GM19043 (cell line): ENCODE results near the gene SP6.

Experiments
- ATAC-seq: cut with Tn5 transposase; IDR thresholded peaks from one replicate; pipeline ENCODE4 v1.9.1; 2021; ENCODE audit warnings: low read depth; ENCODE audit not compliant: unreplicated experiment

Gene SP6

DNA sequence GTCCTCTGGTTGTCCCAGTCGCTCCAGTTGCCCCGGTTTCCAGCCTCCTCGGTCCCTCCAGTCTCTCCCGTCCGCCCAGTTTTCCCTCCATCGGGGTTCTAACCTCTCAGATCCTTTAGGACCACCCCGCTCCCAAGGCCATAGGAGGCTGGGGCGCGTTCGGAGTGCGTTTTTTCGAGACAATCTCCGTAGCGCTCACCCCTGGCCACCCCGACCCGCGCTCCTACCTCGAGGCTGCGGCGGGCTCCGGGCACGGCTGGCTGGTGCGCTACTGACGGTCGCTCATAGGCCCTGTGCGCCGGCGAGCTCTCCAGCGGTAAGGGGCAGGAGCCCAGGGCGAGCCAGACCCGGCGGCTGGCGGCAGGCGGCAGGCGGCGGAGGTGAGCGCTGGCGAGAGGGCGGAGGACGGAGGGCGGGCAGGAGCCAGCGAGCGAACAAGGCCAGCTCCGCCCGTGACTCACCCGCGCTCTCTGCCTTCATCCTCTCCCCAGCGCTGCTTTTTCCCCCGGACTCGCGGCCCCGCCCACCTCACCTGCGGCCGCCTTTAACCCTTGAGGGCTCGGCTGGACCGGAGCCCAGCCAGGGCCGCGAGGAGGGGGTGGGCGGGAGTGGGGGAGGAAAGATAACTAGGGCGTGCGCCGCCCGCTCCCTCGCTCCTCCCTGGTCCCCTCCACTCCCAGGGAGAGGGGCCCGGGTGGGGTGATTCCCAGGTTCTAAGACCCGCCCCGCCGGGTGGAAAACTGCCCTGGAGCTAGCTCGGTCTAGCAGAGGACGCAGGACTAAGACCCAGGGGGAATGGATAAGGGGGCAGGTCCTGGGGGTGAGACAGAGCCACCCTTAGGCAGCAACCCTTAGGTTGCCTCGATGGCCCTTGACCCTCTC is at the start of gene SP6:
Gene SP6, minus strand, starts transcription at position 472 of the 882 bp plus-strand sequence. CDS start 2,734 bp downstream, outside the sequence.
- ATAC-seq: no peak

DNA sequence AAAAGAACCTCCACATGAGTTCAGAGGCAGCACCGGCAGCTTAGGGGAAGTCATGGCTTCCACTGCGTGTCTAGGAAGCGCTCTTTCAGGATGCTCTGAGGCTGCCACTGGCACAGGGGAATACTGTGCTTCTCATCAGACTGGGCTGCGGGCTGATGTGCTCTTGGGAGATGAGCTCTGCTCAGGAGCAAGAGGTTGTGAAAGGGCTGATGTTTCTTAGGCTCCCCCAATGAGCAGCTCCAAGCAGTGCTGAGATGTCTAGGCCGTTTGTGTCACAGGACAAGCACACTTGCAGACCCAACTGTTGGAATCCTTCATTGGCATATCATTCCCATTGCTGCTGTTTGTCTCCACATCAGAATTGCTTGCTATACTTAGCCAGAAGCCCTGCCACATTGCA is 48.7 kb upstream of the SP6 start:
- ATAC-seq: no peak

DNA sequence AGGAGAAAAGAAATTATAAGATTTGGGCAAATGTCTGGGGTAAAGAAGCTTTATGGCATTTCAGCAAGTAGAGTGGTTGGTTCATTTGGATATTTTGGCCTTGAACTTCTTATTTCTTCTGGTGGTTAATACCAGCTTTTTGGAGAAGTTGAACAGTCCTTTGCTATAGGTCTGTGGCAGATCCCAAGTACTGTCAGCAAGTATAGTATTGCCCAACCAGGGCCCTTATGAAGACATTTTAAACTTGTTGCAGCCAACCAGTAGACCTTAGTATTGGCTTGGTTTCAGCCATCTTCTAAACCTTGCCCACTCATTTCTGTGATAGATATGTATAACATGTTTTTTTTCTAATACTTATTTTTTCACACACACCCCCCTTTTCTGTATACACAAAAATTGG is 47.3 kb upstream of the SP6 start:
- ATAC-seq: no peak

DNA sequence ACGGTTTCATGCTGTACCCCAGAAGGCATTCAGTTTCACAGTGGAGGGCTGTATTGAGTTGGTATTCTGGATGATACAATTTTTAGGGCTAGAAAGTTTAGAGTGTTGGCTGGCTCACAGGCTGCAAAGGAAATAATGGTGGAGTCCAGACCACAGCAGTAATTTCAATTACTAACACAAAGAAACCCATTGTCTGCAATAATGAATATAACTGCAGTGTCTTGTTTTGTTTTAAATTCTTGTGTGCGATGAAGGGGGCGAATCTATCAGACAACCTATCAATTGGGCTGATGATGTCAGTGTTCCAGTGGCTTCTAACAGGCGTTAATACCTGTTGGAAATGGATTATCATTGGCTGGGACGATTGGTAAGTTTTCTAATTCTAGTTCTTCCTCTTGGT is 46.6 kb upstream of the SP6 start:
- ATAC-seq: no peak

DNA sequence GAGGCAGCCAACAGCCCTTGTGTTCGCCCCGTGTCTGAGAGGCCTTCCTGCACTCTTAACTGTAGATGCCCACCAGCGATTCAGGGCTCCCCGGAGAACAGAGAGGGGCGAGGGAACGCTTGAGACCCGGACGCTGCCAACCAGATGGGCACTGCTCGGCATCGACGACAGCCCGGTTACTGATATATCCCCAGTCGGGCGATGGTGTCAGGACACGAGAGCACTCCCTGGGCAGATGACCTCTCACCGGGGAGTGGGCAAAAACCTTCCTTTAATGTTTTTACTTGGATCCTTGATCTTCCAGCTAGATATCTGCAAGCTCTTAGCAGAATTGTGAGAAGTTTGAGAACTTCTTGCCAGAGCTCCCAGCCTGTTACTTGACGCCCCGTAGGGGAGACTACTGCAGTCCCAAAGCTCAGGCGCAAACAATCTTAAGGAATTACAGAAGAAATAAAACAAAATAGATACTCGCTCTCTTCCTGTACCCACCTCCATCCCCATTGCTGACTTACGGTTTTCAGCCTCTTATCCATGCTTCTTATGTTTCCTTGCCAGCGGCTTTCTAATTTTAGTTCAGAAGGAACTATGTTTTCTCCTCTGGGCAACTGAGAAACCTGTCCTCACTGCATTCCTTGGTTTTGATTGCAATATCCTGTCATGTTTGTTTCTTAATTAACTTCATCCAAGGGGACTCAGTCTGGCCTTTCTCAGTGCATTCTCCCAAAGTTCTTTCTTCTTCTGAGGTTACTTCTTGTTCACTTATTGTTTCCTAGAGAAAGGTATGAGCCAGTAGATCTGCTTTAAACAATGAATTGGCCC is 45.9 kb upstream of the SP6 start:
- ATAC-seq: no peak

DNA sequence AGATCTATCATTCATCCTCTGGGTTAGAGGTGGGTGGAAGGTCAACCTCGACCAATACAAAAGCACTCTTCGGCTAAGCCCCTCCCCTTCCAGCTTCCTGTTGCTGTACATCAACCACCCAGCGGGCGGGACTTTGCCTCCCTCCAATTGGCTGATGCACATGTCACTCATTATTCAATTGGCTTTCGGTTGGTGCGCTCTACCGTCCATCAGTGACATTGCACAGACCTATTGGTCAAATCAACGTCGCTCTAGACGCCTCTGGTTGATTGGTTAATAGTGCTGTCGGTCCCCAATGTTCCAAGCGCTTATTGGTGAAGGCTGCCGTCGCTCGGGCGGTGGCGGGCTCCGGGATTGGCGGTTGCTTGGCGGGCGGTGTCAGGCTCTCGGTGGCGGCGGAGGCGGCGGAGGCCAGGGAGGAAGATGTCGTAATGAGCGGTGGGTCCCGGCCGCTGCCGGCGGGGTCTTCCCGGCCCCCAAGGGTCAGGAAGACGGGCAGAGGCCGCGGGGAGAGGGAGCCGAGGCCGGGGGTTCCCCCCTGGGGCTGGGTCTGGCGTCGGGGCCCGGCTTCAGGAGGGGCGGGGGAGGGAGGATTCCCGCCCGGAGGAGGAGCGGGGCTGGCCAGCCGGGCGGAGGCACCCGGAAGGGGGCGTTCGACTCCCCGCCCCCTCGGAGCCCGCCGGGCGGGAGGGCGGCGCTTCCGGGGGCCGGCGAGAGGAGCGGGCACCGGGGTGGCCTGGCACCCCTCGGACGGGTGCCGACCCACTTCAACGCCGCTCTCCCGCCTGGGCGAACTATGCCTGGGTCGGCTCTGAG is 45.1 kb upstream of the SP6 start, which contains the start of gene SP2:
Gene SP2, plus strand, starts transcription at position 381 of the 816 bp plus-strand sequence. Its CDS starts 51 bp downstream, at position 432.
- peak; percentile 87 for ATAC-seq

DNA sequence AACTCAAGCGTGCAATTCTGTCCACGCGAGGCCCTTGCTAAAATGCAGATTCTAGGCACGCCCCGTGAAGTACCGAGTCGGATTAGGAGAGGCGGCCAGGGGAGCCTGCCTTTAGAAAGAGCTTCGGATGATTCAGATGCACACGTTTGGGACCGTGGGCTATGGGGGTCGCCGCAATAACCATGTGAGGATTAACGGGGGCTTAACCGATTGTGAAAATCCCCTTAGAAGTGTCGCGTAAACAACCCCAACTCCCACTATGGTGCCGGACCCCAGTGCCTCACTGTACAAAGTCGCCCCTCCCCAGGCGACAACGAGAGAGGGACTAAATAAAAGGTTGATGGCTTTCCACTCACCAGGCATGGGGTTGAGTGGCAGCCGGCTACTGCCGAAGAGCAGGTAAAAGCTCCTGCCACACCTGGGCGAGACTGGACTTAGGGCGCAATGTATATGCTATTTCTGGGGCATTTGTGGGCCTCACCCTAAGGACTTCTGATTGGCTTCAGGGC is 44.4 kb upstream of the SP6 start:
- ATAC-seq: no peak

DNA sequence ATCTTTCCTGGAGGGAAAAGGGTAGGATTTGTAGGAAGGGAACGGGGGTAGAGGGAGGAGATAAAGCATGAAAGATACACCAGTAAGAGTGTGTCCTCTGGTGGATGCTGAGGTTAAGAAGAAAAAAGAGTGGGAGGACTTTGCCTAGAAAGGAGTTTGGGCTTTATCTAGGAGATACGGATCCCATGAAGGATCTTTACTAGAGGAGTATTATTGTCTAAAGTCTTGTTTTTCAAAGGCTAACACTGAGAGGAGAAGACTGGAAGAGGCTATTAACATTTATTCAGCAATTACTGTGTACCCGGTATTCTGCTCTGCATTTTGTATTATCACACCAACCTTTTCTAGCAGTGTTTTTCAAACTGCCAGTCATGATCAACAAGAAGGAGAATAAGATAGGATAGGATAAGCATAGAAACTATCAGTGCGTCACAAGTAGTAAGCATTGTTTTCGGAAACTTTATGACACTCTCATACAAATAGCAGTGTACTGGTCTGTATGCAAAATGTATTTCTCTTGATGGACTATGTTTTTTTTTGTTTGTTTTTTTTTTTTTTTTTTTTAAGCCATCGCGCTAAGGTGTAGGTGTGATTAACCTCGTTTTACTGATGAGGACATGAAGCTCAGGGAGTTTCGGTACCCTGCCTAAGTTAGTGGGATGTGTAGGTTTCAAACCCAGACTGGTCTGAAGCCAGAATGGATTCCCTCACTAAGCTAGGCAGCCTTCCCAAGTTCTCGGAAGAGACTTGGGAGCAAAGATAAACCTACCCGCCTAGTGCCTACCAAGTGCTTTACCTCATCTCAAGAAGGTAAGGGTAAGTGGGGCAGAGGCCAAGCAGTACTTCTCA is 43.8 kb upstream of the SP6 start:
- ATAC-seq: no peak

DNA sequence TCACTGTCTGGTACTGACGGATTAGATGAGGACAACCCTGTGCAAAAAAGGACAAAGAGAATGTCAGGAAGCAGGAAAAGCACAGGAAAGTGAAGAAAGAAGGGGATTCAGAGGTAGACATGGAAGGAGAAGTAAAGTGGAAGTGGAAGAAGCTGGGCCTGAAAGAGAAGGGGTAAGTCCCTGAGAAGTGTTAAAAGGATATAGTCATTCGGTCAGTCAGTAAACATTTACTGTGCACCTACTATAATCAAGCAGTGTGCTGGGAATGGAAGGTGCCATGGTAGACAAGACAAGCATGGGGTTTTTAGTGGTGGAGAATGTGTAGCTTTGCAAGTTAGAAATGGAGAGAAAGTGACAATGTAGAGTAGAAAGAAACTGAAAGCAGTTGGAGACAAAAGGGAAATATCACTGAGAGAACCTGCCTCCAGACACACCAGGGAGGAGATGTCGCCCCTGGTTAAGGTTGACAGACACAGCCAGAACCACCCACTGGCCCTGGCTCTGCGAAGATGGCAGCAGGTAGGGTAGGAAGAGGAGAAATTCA is 40.7 kb upstream of the SP6 start:
- no peak for ATAC-seq

DNA sequence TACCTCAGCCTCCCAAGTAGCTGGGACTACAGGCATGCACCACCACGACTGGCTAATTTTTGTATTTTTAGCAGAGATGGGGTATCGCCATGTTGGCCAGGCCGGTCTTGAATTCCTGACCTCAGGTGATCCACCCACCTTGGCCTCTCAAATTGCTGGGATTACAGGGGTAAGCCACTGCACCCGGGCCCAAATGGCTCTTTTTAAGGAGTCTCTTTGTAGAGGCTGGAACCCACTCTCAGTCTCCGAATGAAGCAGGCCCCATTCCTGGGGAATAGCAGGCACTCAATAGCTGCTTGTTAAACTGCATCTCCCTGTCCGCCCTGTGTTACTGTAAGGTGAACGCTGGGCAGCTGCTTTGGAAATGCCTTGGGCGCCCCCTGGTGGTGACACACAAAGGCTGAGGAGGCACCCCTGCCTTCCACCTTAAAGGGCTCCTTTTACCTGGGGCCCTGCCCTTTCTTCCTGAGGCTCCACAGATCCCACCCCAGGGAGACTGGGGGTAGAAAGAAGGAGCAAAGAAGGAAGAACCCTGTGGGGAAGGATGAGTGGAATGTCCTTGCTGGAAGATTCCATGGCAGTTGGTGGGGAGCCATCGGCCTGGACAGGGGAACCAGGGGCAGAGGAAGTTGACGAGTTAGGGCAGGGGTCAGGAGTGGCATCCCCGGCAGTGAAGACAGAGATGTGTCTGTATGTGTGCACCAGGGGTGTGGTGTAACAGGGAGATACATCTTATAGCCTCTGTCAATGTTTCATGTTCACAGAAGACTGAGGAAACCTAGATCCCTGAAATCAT is 39.0 kb upstream of the SP6 start:
- no peak for ATAC-seq

DNA sequence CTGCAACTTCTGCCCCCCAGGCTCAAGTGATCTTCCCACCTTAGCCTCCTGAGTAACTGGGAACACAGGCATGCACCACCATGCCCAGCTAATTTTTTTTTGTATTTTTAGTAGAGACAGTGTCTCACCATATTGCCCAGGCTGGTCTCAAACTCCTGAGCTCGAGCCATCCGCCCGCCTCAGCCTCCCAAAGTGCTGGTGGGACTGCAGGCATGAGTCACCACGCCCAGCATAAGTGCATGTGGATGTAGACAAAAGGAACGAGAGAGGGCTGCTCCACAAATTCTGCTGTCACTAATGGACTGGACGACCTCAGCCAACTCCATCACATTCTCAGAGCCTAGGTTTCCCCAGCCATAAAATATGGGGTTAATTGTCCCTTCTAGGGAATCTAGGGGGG is 37.3 kb upstream of the SP6 start:
- ATAC-seq: no peak

DNA sequence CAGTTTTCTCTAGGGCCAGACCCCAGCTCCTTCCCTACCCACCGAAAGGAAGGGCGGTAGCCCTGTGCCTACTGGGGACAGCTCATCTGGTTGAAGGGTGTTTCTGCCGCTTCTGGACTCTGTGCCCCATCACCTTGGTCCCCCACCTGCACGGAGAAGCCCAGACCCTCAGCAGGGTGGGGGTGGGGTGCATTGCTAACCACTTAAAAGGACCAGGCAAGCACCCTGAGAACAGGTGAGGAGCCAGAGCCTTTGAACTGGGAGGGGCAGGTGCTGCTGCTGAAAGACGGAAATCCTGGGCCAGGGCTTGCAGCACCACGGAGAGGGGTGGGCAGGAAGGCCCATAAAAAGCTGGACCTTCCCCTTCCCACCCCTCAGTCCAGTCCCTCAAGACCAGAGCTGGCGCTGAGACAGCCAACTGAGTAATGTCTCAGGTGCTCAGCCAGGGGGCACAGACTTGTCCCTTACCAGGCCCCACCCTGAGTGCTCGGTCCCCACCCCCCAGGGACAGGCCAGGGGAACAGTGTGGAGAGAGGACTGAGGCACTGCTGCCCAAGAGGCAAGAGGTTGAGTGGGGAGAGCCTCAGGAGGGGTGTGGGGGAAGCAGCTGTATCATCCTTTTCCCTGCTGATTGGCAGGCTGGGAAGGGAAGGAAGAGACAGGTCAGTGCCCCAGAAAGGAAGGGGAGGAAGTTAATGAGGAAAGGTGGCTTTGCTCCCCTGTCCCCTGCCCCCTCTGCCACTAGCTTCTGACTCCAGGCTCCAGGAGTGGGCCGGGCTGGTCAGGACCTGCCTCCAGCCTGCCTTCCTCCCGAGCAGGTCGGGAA is 34.2 kb upstream of the SP6 start:
- ATAC-seq: no peak

DNA sequence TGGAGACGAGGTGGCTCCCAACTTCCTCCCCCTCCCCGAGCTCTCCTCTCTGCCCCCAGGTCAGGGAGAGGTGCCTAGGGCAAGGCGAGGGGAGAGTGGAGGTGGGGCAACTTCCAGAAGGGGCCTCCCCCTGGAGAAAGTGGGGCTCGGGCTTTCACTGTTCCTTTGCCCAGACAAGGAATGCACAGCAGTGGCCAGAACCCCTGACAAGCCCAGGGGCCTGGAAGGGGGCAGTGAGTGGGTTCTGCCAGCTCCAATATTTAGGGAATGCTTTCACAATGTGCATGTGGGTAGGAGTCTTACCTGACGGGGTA is 33.4 kb upstream of the SP6 start:
- no peak for ATAC-seq

DNA sequence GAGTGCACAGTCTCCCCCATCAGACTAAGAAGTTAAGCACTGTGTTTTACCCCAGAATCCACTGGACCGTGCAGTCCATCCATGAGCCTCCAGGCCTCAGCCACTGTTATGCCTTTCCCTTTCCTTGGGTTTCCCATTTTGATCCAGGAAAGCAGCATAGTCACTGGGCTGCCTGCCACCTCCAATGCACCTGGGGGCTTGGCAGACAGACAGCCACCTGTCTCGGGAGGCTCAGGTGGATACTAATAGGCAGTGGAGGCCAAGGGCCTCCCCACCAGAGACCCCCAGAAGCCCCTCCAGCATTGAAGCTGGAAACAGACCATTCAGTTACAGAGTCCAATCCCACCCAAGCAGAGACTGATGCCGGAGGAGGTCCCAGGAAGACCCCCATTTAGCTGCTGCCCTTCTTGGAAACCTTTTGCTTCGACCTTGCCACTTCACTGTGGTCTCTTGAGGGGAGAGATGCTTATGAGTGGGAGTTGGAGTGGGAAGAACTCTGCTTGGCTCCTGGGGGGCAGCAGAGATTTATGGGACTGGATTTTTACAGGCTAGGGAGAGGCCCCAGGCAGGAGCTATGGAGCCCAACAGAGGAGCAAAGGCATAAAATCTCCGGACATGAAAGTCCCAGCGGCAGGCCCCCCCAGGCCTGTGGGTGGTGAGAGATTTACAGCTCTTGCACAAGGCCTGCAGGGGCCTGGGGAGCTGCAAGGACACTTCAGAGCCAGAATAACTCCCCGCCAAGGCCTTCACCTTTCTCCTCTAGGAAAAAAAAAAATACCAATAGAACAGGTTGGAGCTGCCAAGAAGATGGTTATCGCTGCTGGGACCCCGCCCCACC is 32.8 kb upstream of the SP6 start:
- ATAC-seq: no peak

DNA sequence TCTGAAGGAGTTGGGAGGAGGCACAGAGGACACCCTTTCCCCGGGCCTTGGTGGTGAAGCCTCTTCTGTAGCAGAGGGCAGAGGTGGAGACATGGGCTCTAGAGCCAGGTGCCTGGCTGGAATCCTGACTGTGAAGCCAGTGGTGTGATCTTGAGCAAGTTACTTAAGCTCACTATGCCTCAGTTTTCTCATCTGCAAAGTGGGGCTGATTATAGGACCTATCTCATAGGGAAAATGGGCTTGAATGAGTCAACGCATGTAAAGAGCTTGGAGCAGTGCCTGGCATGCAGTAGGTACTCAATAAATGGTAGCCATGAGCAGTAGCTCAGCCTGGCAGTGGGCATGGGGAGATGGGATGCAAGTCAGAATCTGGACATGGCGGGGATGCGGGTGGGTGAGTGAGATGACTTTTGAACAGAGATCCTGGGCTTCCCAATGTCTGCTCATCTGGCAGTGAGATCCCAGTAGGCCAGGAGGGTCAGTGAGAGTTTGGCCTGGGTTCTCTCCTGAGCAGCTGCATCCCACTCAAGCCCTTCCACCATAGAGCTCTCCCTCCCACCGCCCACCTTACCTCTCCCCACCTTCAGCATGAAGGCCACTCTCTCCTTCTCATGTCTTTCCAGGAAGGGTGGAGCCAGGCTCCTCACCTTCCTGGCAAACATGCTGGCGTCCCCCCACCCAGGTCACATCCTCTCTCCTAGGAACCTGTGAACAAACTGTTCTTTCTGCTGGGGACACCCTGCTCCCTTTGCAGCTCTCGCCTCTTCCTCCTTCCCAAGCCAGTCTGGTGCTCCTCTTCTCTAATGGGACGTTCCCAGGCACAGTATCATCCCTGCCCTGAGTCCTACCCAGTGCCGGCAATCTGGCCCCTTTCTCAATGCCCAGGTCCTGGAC is 32.0 kb upstream of the SP6 start:
- no peak for ATAC-seq

DNA sequence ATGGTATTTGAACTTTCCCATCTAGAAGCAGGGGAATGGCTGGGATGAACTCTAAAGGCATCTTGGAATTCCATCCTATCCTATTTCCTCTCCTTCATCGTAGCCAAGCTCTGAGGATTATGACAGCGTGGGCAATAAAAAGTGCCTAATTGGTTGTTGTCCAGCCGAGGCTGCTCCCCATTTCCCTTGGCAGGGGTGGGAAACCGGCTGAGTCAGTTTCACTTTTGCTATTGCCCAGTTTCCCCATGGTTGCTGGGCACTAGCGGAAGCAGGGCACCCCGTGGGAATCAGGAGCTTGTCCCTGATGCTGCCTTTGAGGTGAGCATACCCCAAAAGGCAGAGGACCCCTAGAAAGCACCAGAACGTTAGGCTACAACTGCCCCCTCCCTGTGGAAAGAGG is 31.3 kb upstream of the SP6 start:
- no peak for ATAC-seq
